Endothelial cell (in vitro differentiated cells): Measurements from ENCODE around the gene KPNB1. TPM values are rescaled to one million over a fixed set of nuclear protein-coding genes. Genes with fewer than 3 reads are reported as not detected.

Experiments
- DNase-seq: peaks from one replicate; pipeline ENCODE4 v3.0.0; 2021; ENCODE audit warnings: low spot score
- H3K27ac Mint-ChIP-seq: one replicate; pipeline ENCODE4 v1.8.0; 2021; ENCODE audit warnings: mixed read lengths, inconsistent platforms; ENCODE audit not compliant: unreplicated experiment
- H3K27me3 Mint-ChIP-seq: one replicate; pipeline ENCODE4 v1.8.0; 2021; ENCODE audit warnings: mild to moderate bottlenecking, moderate library complexity, mixed read lengths, inconsistent platforms; ENCODE audit not compliant: unreplicated experiment
- H3K36me3 Mint-ChIP-seq: one replicate; pipeline ENCODE4 v1.8.0; 2021; ENCODE audit warnings: mild to moderate bottlenecking, low read depth, mixed read lengths, inconsistent platforms; ENCODE audit not compliant: unreplicated experiment
- H3K4me1 Mint-ChIP-seq: one replicate; pipeline ENCODE4 v1.8.0; 2021; ENCODE audit warnings: mild to moderate bottlenecking, mixed read lengths, inconsistent platforms; ENCODE audit not compliant: unreplicated experiment
- H3K4me3 Mint-ChIP-seq: one replicate; pipeline ENCODE4 v1.8.0; 2021; ENCODE audit warnings: mild to moderate bottlenecking, mixed read lengths, inconsistent platforms; ENCODE audit not compliant: unreplicated experiment
- H3K9me3 Mint-ChIP-seq: one replicate; pipeline ENCODE4 v1.8.0; 2021; ENCODE audit warnings: mixed read lengths, inconsistent platforms; ENCODE audit not compliant: unreplicated experiment
- long read RNA-seq: library from polyadenylated mRNA; unstranded; transcript quantifications from one replicate; pipeline ENCODE4 v2.0.0, GENCODE V29; 2020; ENCODE audit not compliant: unreplicated experiment
- total RNA-seq: library from RNA; stranded (reverse); fragmentation: NEBNext Ultra II Directional; extraction: Animal tissue kit (Norgen Biotek cat#: 25700); gene quantifications from one replicate; pipeline ENCODE4 v1.2.1, GENCODE V29; 2021; ENCODE audit not compliant: unreplicated experiment
- TF ChIP-seq, protein P1 (sequence below): fragments of 200-600 bp; sonication (generic); IDR thresholded peaks from one replicate; pipeline ENCODE4 v1.5.0; 2021; ENCODE audit warnings: antibody characterized with exemption; ENCODE audit not compliant: unreplicated experiment

Gene KPNB1
- total RNA-seq, result 376 TPM
- long read RNA-seq, full-length matches to known transcripts, result 6 of 19 reads
- long read RNA-seq, partial matches to known transcripts, result 11 of 19 reads
- long read RNA-seq, other reads (novel, unspliced or antisense), result 2 of 19 reads

DNA sequence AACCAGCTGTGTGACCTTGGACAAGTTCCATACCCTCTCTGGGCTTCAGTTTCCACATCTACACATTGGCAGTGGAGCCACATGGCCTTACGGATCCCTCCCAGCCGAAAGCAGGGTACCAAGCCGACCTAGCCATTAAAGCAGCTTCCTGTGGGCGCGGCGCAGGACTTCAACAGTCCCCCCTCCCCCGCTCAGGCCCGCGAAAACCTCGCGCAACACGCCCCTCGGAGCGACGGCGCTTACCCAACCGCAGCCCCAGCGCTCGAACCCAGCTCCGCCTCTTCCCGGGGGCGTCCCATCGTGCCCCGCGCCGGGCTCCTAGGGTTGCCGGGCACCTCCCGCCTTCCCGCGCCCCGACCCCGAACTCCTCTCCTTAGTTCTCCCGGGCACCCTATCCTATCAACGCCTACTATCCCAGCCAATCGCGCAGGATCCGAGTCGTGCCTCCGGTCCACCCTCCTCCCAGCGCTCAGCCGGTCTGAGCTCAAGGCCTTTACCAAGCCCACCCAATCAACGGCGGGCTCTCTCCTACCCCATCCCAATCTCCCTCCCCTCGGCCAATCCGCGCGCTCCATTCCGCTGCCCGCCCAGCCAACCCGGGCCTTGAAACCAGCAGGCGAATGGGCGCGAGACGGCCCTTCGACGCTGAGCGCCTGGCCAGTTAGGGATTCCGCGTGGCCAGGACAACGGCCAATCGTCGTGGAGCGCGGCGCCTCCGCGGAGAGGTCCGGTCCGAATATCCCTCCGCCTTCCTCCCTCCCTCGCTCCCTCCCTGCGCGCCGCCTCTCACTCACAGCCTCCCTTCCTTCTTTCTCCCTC lies at the start of gene KPNB1:
KPNB1 (plus strand) TSS at position 767 of the 819 bp plus-strand sequence. CDS start 326 bp downstream, outside the sequence.
- H3K9me3 Mint-ChIP-seq, result no peaks in the 10 kb centered on the region
- H3K36me3 Mint-ChIP-seq, result peaks cover 20% of the 10 kb centered on the region
- peaks cover 31% of the 10 kb centered on the region for H3K4me1 Mint-ChIP-seq
- H3K27me3 Mint-ChIP-seq, result peaks cover 5% of the 10 kb centered on the region
- H3K4me3 Mint-ChIP-seq, result peak within 1 kb of the TSS; percentile 96
- peak; percentile 98 for DNase-seq
- H3K27ac Mint-ChIP-seq, result peak within 1 kb of the TSS; percentile 93
- TF ChIP-seq, protein P1, sequence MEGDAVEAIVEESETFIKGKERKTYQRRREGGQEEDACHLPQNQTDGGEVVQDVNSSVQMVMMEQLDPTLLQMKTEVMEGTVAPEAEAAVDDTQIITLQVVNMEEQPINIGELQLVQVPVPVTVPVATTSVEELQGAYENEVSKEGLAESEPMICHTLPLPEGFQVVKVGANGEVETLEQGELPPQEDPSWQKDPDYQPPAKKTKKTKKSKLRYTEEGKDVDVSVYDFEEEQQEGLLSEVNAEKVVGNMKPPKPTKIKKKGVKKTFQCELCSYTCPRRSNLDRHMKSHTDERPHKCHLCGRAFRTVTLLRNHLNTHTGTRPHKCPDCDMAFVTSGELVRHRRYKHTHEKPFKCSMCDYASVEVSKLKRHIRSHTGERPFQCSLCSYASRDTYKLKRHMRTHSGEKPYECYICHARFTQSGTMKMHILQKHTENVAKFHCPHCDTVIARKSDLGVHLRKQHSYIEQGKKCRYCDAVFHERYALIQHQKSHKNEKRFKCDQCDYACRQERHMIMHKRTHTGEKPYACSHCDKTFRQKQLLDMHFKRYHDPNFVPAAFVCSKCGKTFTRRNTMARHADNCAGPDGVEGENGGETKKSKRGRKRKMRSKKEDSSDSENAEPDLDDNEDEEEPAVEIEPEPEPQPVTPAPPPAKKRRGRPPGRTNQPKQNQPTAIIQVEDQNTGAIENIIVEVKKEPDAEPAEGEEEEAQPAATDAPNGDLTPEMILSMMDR, result no peak

- peaks cover 26% of the 10 kb centered on the region for H3K36me3 Mint-ChIP-seq
- H3K4me3 Mint-ChIP-seq, result no peak overlapping the region
- H3K27me3 Mint-ChIP-seq, result peaks cover 2% of the 10 kb centered on the region
- no peaks in the 10 kb centered on the region for H3K9me3 Mint-ChIP-seq
- no peak overlapping the region for H3K27ac Mint-ChIP-seq
- TF ChIP-seq, protein P1, result no peak
- H3K4me1 Mint-ChIP-seq, result no peaks in the 10 kb centered on the region
- DNase-seq, result no peak
These were observed 45.7 kb upstream of the KPNB1 start for GRCh38 chr17:47603830-47604597.

GRCh38 chr17:47604598-47604927 lies 45.2 kb upstream of the KPNB1 start:
- Mint-ChIP-seq H3K9me3 (no peaks in the 10 kb centered on the region), H3K4me3 (no peak overlapping the region), H3K4me1 (no peaks in the 10 kb centered on the region), H3K36me3 (peaks cover 22% of the 10 kb centered on the region), H3K27ac (no peak overlapping the region), H3K27me3 (peaks cover 2% of the 10 kb centered on the region)
- DNase-seq, result no peak
- TF ChIP-seq, protein P1, result no peak

- Mint-ChIP-seq H3K9me3 (no peaks in the 10 kb centered on the region), H3K4me1 (no peaks in the 10 kb centered on the region), H3K27me3 (peaks cover 2% of the 10 kb centered on the region), H3K36me3 (peaks cover 22% of the 10 kb centered on the region), H3K4me3 (no peak overlapping the region), H3K27ac (no peak overlapping the region)
- DNase-seq, result no peak
- TF ChIP-seq, protein P1, result no peak
These were observed 44.7 kb upstream of the KPNB1 start for GRCh38 chr17:47605011-47605410.
